ENCODE data around the gene MCTP1.

DNA sequence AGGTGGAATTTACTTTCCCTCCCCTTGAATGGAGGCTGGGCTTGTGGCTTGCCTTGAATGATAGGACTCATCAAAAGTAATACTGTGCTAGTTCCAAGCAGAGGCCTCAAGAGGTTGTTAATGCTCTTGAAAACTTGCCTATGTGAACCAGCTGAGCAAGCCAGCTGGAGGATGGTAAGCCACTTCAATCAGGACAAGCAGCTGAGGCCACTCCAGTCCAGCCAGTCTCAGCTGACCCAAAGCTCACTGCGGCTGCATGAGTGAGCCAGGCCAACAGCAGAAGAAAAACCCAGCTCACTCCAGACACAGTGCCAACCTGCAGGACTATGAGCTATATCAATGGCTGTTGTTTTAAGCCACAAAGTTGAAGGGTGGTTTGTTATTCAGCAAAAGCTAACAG is 182.8 kb downstream of the MCTP1 start:
- TF ChIP-seq, protein P1, sequence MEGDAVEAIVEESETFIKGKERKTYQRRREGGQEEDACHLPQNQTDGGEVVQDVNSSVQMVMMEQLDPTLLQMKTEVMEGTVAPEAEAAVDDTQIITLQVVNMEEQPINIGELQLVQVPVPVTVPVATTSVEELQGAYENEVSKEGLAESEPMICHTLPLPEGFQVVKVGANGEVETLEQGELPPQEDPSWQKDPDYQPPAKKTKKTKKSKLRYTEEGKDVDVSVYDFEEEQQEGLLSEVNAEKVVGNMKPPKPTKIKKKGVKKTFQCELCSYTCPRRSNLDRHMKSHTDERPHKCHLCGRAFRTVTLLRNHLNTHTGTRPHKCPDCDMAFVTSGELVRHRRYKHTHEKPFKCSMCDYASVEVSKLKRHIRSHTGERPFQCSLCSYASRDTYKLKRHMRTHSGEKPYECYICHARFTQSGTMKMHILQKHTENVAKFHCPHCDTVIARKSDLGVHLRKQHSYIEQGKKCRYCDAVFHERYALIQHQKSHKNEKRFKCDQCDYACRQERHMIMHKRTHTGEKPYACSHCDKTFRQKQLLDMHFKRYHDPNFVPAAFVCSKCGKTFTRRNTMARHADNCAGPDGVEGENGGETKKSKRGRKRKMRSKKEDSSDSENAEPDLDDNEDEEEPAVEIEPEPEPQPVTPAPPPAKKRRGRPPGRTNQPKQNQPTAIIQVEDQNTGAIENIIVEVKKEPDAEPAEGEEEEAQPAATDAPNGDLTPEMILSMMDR (conservative IDR thresholded peaks at IDR 0.05 in 1 of 2, IDR thresholded peaks at IDR 0.05 in 1 of 2; ENCODE audit: extremely low read depth in 1 of 2, insufficient read depth in 1 of 2, low read depth in 1 of 2, low read length in 2 of 2): no peak
- TF ChIP-seq EZH2 (IDR thresholded peaks at IDR 0.05; ENCODE audit: borderline replicate concordance, low read length): no peak

All from mammary epithelial cell (primary cell).